ENCODE measurements around the gene SEZ6L. TPM values are rescaled to one million over a fixed set of nuclear protein-coding genes. Genes with fewer than 3 reads are reported as not detected.

Gene SEZ6L
- total RNA-seq, 1 donor from 2014 or later = 109 TPM

DNA sequence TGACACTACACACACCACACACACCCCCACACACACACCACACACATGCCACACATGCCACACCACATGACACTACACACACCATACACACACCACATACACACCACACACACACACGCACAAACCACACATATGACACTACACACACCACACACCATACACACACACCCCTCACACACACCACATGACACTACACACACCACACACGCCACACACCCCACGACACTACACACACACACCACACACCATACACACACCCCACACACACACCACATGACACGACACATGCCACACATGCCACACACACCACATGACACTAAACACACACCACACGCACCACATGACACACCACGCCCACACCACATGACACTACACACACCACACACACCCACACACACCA, 158.0 kb downstream of the SEZ6L start:
- H3K27me3 Mint-ChIP-seq (ENCODE audit: unreplicated experiment) = peaks cover 6% of the 10 kb centered on the region
- H3K4me3 Mint-ChIP-seq (ENCODE audit: unreplicated experiment) = no peak overlapping the region
- H3K9me3 Mint-ChIP-seq (ENCODE audit: unreplicated experiment) = peaks cover 2% of the 10 kb centered on the region
- H3K27ac Mint-ChIP-seq (ENCODE audit: unreplicated experiment) = no peak overlapping the region
- TF ChIP-seq, protein P1, sequence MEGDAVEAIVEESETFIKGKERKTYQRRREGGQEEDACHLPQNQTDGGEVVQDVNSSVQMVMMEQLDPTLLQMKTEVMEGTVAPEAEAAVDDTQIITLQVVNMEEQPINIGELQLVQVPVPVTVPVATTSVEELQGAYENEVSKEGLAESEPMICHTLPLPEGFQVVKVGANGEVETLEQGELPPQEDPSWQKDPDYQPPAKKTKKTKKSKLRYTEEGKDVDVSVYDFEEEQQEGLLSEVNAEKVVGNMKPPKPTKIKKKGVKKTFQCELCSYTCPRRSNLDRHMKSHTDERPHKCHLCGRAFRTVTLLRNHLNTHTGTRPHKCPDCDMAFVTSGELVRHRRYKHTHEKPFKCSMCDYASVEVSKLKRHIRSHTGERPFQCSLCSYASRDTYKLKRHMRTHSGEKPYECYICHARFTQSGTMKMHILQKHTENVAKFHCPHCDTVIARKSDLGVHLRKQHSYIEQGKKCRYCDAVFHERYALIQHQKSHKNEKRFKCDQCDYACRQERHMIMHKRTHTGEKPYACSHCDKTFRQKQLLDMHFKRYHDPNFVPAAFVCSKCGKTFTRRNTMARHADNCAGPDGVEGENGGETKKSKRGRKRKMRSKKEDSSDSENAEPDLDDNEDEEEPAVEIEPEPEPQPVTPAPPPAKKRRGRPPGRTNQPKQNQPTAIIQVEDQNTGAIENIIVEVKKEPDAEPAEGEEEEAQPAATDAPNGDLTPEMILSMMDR (IDR thresholded peaks at IDR 0.05; ENCODE audit: partially characterized antibody, unreplicated experiment) = no peak
- no peak for DNase-seq
- H3K36me3 Mint-ChIP-seq (ENCODE audit: unreplicated experiment) = no peaks in the 10 kb centered on the region
- H3K4me1 Mint-ChIP-seq (ENCODE audit: low read depth, unreplicated experiment) = no peaks in the 10 kb centered on the region

DNA sequence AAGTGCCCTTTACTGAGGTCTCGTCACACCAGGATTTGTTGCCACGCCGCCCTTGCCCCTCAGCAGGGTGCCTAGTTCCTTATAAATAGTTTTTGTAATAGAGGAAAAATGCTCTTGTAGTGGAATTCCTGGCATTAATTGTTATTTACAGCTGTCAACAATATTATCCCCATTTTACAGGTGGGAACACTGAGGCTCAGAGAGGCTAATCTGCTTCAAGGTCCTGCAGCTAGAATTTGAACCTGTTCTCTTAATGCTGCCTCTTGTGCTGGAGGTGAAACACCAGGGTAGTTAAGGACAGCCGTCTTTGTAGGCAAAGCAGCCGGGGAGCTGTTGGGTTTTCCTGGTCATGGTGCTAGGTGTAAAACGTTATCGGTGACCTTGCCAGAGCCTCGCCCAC, 159.0 kb downstream of the SEZ6L start:
- no peak for DNase-seq
- Mint-ChIP-seq H3K27me3 (ENCODE audit: unreplicated experiment) (peaks cover 6% of the 10 kb centered on the region), H3K36me3 (ENCODE audit: unreplicated experiment) (no peaks in the 10 kb centered on the region), H3K27ac (ENCODE audit: unreplicated experiment) (no peak overlapping the region), H3K4me3 (ENCODE audit: unreplicated experiment) (no peak overlapping the region), H3K4me1 (ENCODE audit: low read depth, unreplicated experiment) (no peaks in the 10 kb centered on the region), H3K9me3 (ENCODE audit: unreplicated experiment) (peaks cover 2% of the 10 kb centered on the region)
- TF ChIP-seq, protein P1 (IDR thresholded peaks at IDR 0.05; ENCODE audit: partially characterized antibody, unreplicated experiment) = no peak

- H3K27me3 Mint-ChIP-seq (ENCODE audit: unreplicated experiment) = peaks cover 6% of the 10 kb centered on the region
- H3K27ac Mint-ChIP-seq (ENCODE audit: unreplicated experiment) = no peak overlapping the region
- DNase-seq = peak; percentile 78
- TF ChIP-seq, protein P1 (IDR thresholded peaks at IDR 0.05; ENCODE audit: partially characterized antibody, unreplicated experiment) = peak; percentile 91
- H3K36me3 Mint-ChIP-seq (ENCODE audit: unreplicated experiment) = peaks cover 3% of the 10 kb centered on the region
- H3K4me1 Mint-ChIP-seq (ENCODE audit: low read depth, unreplicated experiment) = no peaks in the 10 kb centered on the region
- H3K4me3 Mint-ChIP-seq (ENCODE audit: unreplicated experiment) = no peak overlapping the region
- H3K9me3 Mint-ChIP-seq (ENCODE audit: unreplicated experiment) = peaks cover 2% of the 10 kb centered on the region
These were observed 161.8 kb downstream of the SEZ6L start for GRCh38 chr22:26330971-26331625.

DNA sequence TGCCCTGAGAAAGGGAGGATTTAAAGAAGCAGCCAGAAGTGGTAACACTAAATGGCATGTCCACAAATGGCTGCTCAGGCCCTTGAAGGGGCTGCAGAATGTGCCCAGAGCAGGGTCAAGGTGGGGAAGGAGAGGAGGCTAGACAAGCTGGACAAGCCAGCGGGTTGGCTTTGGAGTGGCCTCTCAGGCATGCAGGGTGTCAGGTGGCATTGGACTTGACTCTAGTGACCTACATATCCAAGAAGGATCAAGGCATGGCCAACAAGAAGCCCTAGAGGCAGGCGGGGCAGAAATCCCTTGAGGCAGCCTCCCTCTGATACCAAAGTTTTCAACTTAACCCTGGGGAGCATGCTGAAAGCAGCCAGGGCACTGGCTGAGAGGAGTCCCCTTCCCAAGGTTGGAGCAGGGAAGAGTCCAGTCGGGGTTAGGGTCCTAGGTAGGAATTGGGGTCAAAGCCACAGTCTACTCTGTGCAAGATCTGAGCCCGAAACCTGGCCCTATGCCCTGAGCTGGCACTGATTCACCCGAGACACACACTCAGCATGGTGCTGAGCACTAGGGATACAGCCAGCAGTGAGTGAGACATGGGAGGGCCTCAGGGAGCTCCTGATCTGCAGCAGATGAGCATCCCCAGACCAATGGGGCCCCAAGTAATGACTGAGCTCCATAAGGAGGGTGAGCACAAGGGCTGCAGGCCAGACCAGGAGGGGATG, 164.0 kb downstream of the SEZ6L start:
- no peak overlapping the region for H3K4me3 Mint-ChIP-seq (ENCODE audit: unreplicated experiment)
- no peak overlapping the region for H3K27ac Mint-ChIP-seq (ENCODE audit: unreplicated experiment)
- H3K9me3 Mint-ChIP-seq (ENCODE audit: unreplicated experiment) = no peaks in the 10 kb centered on the region
- no peaks in the 10 kb centered on the region for H3K4me1 Mint-ChIP-seq (ENCODE audit: low read depth, unreplicated experiment)
- TF ChIP-seq, protein P1 (IDR thresholded peaks at IDR 0.05; ENCODE audit: partially characterized antibody, unreplicated experiment) = no peak
- H3K36me3 Mint-ChIP-seq (ENCODE audit: unreplicated experiment) = peaks cover 7% of the 10 kb centered on the region
- peaks cover 5% of the 10 kb centered on the region for H3K27me3 Mint-ChIP-seq (ENCODE audit: unreplicated experiment)
- DNase-seq = no peak

DNA sequence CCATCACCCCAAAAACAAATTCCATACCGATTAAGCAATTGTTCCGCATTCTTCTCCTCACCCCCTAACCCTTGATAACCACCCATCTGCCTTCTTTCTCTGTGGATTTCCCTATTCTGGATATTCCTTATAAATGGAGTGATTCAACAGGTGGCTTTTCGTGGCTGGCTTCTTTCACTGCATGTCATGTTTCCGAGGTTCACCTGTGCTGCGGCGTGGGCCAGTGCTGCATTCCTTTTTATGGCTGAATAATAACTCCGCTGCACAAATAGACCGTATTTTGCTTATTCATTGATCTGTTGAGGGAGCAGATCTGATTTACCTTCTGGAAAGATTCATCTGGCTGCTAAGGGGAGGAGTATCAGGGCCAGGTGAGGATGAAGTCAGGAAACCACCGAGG, 165.0 kb downstream of the SEZ6L start:
- Mint-ChIP-seq H3K36me3 (ENCODE audit: unreplicated experiment) (peaks cover 7% of the 10 kb centered on the region), H3K27me3 (ENCODE audit: unreplicated experiment) (peaks cover 5% of the 10 kb centered on the region), H3K4me1 (ENCODE audit: low read depth, unreplicated experiment) (no peaks in the 10 kb centered on the region), H3K9me3 (ENCODE audit: unreplicated experiment) (no peaks in the 10 kb centered on the region), H3K4me3 (ENCODE audit: unreplicated experiment) (no peak overlapping the region), H3K27ac (ENCODE audit: unreplicated experiment) (no peak overlapping the region)
- no peak for DNase-seq
- TF ChIP-seq, protein P1 (IDR thresholded peaks at IDR 0.05; ENCODE audit: partially characterized antibody, unreplicated experiment) = no peak
